ENCODE measurements around the gene CPNE2.

Gene CPNE2

DNA sequence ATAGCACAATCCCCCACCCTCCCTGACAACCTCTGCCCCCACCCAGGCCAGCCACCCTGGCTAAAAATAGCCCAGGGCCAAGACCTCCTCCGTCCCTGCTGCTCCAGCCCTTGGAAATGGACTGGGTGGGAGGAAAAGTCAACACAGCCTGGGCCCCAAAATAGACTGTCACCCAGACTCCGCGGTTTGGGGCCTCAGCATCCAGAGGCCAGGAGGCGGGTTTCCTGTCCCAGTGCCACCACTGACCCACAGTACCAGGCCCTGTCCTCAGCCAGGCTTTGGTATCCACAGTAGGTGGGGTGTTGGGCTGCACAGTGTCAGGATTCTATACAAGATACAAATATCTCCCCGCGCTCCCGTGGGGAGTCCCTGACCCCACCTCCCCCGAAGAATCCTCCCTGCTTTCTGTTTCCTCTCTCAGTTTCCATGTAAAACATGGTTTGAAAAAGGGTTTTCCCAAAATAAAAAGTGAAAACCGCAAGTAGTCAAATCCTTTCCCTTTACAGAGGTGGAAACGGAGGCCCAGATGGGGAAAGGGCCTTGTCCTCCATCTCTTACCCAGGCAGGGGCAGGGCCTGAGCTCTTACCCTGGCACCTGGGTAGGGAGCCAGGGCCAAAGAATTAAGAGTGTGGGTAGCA lies 20.1 kb downstream of the CPNE2 start:
- TF ChIP-seq, protein P1, sequence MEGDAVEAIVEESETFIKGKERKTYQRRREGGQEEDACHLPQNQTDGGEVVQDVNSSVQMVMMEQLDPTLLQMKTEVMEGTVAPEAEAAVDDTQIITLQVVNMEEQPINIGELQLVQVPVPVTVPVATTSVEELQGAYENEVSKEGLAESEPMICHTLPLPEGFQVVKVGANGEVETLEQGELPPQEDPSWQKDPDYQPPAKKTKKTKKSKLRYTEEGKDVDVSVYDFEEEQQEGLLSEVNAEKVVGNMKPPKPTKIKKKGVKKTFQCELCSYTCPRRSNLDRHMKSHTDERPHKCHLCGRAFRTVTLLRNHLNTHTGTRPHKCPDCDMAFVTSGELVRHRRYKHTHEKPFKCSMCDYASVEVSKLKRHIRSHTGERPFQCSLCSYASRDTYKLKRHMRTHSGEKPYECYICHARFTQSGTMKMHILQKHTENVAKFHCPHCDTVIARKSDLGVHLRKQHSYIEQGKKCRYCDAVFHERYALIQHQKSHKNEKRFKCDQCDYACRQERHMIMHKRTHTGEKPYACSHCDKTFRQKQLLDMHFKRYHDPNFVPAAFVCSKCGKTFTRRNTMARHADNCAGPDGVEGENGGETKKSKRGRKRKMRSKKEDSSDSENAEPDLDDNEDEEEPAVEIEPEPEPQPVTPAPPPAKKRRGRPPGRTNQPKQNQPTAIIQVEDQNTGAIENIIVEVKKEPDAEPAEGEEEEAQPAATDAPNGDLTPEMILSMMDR (IDR thresholded peaks at IDR 0.05; ENCODE audit: low read depth, low read length), result no peak
- Histone ChIP-seq H3K36me3 (no peaks in the 10 kb centered on the region), H3K4me1 (0 out of 2 replicates have a peak, but pooled peaks cover 2% of the 10 kb centered on the region), H3K4me3 (ENCODE audit: low read depth, low read length) (no peak overlapping the region), H3K27me3 (no peaks in the 10 kb centered on the region), H3K9me3 (no peaks in the 10 kb centered on the region)
- no peak for DNase-seq

DNA sequence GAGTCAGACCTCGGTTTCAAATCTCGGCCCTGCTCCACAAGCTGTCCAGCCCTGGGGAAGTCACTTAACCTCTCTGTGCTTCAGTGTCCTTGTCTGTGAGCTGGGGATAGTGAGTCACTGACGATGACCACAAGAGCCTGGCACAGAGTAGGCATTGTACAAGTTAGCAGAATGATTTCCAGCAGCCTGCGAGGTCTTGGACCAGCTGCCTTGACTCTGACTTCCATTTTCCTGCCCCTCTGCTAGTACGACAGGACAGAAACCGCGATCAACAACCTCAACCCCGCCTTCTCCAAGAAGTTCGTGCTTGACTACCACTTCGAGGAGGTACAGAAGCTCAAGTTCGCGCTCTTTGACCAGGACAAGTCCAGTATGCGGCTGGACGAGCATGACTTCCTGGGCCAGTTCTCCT lies 20.7 kb downstream of the CPNE2 start:
- no peak overlapping the region for H3K4me3 ChIP-seq (ENCODE audit: low read depth, low read length)
- TF ChIP-seq, protein P1 (IDR thresholded peaks at IDR 0.05; ENCODE audit: low read depth, low read length), result no peak
- no peaks in the 10 kb centered on the region for H3K9me3 ChIP-seq
- DNase-seq, result no peak
- no peaks in the 10 kb centered on the region for H3K36me3 ChIP-seq
- 0 out of 2 replicates have a peak, but pooled peaks cover 2% of the 10 kb centered on the region for H3K4me1 ChIP-seq
- H3K27me3 ChIP-seq, result no peaks in the 10 kb centered on the region

DNA sequence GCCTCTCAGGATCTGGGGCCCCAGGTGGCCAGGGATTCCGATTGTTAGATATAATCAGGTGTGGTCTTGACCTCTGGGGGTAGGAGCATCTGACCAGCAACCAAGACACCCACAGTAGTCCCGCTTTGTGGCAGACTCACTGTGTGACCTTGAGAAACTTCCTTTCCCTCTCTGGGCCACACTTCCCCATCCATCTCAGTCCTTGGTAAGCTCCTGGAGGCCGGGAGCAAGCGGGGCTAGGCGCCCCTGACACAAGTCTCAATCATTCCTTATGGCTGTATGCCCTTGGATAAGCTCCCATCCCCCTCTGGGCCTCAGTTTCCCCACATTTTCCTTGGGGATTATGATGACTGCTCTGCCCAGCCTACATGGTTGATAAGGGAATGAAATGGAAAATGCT lies 21.3 kb downstream of the CPNE2 start:
- 0 out of 2 replicates have a peak, but pooled peaks cover 2% of the 10 kb centered on the region for H3K4me1 ChIP-seq
- TF ChIP-seq, protein P1 (IDR thresholded peaks at IDR 0.05; ENCODE audit: low read depth, low read length), result no peak
- H3K4me3 ChIP-seq (ENCODE audit: low read depth, low read length), result no peak overlapping the region
- DNase-seq, result no peak
- no peaks in the 10 kb centered on the region for H3K9me3 ChIP-seq
- no peaks in the 10 kb centered on the region for H3K36me3 ChIP-seq
- H3K27me3 ChIP-seq, result no peaks in the 10 kb centered on the region

DNA sequence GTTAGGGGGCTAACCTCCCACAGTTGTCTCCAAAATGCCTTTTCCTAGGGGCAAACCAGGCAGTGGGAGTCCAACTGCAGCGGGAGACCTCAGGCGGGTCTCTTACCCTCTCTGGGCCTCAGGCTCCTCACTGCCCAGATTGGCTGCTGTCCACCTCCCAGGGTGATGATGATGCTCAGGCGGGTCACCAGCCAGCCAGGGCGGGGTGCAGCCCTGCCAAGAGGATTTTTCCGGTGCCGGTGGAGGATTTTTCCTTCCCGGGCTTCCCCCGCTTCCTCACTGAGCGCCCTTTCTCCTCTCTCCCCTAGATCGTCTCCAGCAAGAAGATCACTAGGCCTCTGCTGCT lies 22.8 kb downstream of the CPNE2 start:
- H3K9me3 ChIP-seq, result no peaks in the 10 kb centered on the region
- no peak overlapping the region for H3K4me3 ChIP-seq (ENCODE audit: low read depth, low read length)
- H3K36me3 ChIP-seq, result no peaks in the 10 kb centered on the region
- TF ChIP-seq, protein P1 (IDR thresholded peaks at IDR 0.05; ENCODE audit: low read depth, low read length), result no peak
- DNase-seq, result no peak
- no peaks in the 10 kb centered on the region for H3K4me1 ChIP-seq
- H3K27me3 ChIP-seq, result no peaks in the 10 kb centered on the region

GRCh38 chr16:57115514-57116182 lies 23.3 kb downstream of the CPNE2 start:
- H3K4me3 ChIP-seq (ENCODE audit: low read depth, low read length), result no peak overlapping the region
- no peaks in the 10 kb centered on the region for H3K4me1 ChIP-seq
- TF ChIP-seq, protein P1 (IDR thresholded peaks at IDR 0.05; ENCODE audit: low read depth, low read length), result no peak
- H3K27me3 ChIP-seq, result no peaks in the 10 kb centered on the region
- H3K36me3 ChIP-seq, result no peaks in the 10 kb centered on the region
- H3K9me3 ChIP-seq, result no peaks in the 10 kb centered on the region
- DNase-seq, result no peak

DNA sequence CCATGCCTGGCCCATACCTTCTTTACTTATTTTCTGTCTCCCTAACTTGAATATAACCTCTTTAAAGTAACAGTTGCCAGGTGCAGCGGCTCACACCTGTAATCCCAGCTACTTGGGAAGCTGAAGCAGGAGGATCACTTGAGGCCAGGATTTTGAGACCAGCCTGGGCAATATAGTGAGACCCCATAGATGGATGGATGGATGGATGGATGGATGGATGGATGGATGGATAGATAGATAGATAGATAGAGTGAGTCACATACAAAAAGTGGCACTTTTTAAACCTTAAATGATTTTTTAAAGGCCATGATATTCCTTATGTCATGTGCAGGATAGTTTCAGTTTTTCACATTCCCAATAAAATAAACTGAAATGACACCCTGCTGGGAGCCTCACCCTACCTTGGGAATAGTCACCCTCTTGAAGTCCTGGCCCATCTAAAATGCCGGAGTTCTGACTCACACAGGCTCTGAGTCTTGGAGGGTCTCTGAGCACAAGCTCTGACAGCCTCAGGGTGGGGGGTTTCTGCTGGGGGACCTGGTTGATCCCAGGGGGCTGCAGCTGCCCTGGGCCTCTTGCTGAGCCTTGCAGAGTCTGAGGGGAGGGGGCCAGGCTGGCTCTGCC lies 26.2 kb downstream of the CPNE2 start:
- Histone ChIP-seq H3K27me3 (no peaks in the 10 kb centered on the region), H3K9me3 (no peaks in the 10 kb centered on the region), H3K4me1 (no peaks in the 10 kb centered on the region), H3K4me3 (ENCODE audit: low read depth, low read length) (no peak overlapping the region), H3K36me3 (no peaks in the 10 kb centered on the region)
- no peak for DNase-seq
- TF ChIP-seq, protein P1 (IDR thresholded peaks at IDR 0.05; ENCODE audit: low read depth, low read length), result no peak

All from BE2C (cell line).